Measurements from ENCODE around the gene ENHO. TPM values are rescaled to one million over a fixed set of nuclear protein-coding genes. Genes with fewer than 3 reads are reported as not detected.
"Not testable (repeated sequence)": the region's sequence is repeated elsewhere in the genome, so short reads cannot be mapped to it uniquely, and the experiment has no call there.

The ENHO gene
- total RNA-seq, 2 donors from 2014 or later, result 0.75 TPM; not detected in 1

- Histone ChIP-seq H3K36me3 (no peaks in the 10 kb centered on the region), H3K9me3 (no peaks in the 10 kb centered on the region), H3K4me3 (no peak overlapping the region), H3K4me1 (no peaks in the 10 kb centered on the region), H3K27ac (no peak overlapping the region), H3K27me3 (no peaks in the 10 kb centered on the region)
- TF ChIP-seq, protein P1, sequence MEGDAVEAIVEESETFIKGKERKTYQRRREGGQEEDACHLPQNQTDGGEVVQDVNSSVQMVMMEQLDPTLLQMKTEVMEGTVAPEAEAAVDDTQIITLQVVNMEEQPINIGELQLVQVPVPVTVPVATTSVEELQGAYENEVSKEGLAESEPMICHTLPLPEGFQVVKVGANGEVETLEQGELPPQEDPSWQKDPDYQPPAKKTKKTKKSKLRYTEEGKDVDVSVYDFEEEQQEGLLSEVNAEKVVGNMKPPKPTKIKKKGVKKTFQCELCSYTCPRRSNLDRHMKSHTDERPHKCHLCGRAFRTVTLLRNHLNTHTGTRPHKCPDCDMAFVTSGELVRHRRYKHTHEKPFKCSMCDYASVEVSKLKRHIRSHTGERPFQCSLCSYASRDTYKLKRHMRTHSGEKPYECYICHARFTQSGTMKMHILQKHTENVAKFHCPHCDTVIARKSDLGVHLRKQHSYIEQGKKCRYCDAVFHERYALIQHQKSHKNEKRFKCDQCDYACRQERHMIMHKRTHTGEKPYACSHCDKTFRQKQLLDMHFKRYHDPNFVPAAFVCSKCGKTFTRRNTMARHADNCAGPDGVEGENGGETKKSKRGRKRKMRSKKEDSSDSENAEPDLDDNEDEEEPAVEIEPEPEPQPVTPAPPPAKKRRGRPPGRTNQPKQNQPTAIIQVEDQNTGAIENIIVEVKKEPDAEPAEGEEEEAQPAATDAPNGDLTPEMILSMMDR (IDR thresholded peaks at IDR 0.05), result no peak
- DNase-seq (ENCODE audit: low spot score), result peak; percentile 38
Measured at GRCh38 chr9:34541540-34541939, 18.8 kb upstream of the ENHO start.

DNA sequence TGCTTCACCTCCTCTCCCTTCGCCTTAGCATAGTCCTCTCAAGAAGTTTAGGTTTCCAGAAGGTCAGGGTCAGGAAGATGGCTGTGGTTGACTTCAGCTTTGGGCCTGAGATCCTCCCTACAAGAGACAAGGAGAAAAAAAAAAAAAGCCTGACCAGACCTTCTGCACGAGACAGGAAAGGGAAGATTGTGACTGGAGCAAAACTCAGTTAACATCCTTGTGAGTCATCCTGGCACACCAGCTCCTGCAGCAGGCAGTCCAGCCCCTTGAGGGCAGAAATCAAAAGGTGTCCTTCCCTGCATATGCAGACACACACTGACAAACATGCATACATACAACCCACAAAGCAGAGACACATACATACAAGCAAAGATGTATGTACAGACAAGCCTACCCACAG lies 18.0 kb upstream of the ENHO start:
- Histone ChIP-seq H3K4me1 (no peaks in the 10 kb centered on the region), H3K9me3 (no peaks in the 10 kb centered on the region), H3K4me3 (no peak overlapping the region), H3K27ac (no peak overlapping the region), H3K36me3 (no peaks in the 10 kb centered on the region), H3K27me3 (no peaks in the 10 kb centered on the region)
- TF ChIP-seq, protein P1 (IDR thresholded peaks at IDR 0.05), result no peak
- peak; percentile 30 for DNase-seq (ENCODE audit: low spot score)

DNA sequence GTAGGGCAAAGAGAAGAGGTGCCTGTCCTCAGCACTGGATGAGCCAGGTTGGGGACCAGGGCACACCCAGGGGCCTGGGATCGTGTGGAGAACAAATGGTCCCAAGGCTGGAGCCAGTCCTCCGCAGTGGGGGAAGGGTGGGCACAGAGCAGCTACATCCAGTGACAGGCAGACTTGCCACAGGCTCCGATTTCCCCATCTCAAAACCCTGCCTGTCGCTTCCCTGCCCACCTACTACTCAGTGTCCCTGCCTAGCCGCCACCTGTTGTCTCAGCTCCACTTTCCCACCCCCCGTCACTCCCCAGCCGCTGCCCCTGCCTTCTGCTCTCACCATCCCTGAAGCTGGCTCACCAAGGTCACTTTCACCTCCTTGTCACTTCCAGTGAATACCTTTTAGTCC lies 13.9 kb upstream of the ENHO start:
- no peak overlapping the region for H3K4me3 ChIP-seq
- TF ChIP-seq, protein P1 (IDR thresholded peaks at IDR 0.05), result no peak
- no peaks in the 10 kb centered on the region for H3K4me1 ChIP-seq
- no peaks in the 10 kb centered on the region for H3K36me3 ChIP-seq
- no peaks in the 10 kb centered on the region for H3K27me3 ChIP-seq
- H3K9me3 ChIP-seq, result no peaks in the 10 kb centered on the region
- no peak overlapping the region for H3K27ac ChIP-seq
- peak; percentile 44 for DNase-seq (ENCODE audit: low spot score)

GRCh38 chr9:34532041-34532440 lies 9.3 kb upstream of the ENHO start:
- H3K9me3 ChIP-seq, H3K4me3 ChIP-seq, H3K27me3 ChIP-seq, H3K4me1 ChIP-seq, H3K27ac ChIP-seq, H3K36me3 ChIP-seq: not testable (repeated sequence)
- DNase-seq (ENCODE audit: low spot score), result peak; percentile 9

GRCh38 chr9:34526026-34526425 lies 3.2 kb upstream of the ENHO start:
- Histone ChIP-seq H3K9me3 (no peaks in the 10 kb centered on the region), H3K36me3 (no peaks in the 10 kb centered on the region), H3K27me3 (no peaks in the 10 kb centered on the region), H3K4me3 (no peak overlapping the region), H3K4me1 (peaks cover 0 to 10% of the 10 kb centered on the region in 2 donors), H3K27ac (no peak overlapping the region)
- TF ChIP-seq, protein P1 (IDR thresholded peaks at IDR 0.05), result no peak
- peak; percentile 13 for DNase-seq (ENCODE audit: low spot score)

DNA sequence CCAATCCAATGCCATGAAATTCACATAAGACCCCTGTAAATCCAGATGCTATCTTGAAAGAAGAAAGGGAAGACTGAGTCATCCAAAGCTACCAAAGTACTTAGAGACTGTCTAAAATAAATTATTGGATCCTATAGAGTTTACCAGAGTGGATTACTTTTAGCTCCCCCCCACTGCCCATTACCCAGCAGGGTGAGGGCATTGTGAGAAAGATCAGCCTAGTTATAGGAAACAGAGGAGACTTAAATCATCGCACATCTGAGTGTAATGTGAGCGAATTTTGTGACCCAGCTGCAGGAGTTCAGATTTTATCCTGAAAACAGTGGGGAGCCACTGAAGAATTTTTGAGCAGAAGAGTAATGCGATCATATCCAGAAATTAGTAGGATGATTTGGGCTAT lies 1.6 kb upstream of the ENHO start:
- no peak overlapping the region for H3K27ac ChIP-seq
- DNase-seq (ENCODE audit: low spot score), result peak; percentile 5
- no peaks in the 10 kb centered on the region for H3K27me3 ChIP-seq
- no peak overlapping the region for H3K4me3 ChIP-seq
- TF ChIP-seq, protein P1 (IDR thresholded peaks at IDR 0.05), result no peak
- H3K36me3 ChIP-seq, result no peaks in the 10 kb centered on the region
- H3K4me1 ChIP-seq, result peaks cover 0 to 10% of the 10 kb centered on the region in 2 donors
- no peaks in the 10 kb centered on the region for H3K9me3 ChIP-seq
